Measurements from ENCODE around the gene ZKSCAN8. TPM values are rescaled to one million over a fixed set of nuclear protein-coding genes. Genes with fewer than 3 reads are reported as not detected.

Gene ZKSCAN8
- total RNA-seq, 1 donor from 2014 or later = 29.5 TPM

- no peak for TF ChIP-seq CTCF (IDR thresholded peaks at IDR 0.05; ENCODE audit: unreplicated experiment)
- Mint-ChIP-seq H3K4me1 (ENCODE audit: unreplicated experiment) (no peaks in the 10 kb centered on the region), H3K27me3 (ENCODE audit: unreplicated experiment) (peaks cover 5% of the 10 kb centered on the region), H3K36me3 (ENCODE audit: low read depth, unreplicated experiment) (peaks cover 5% of the 10 kb centered on the region), H3K27ac (ENCODE audit: unreplicated experiment) (no peak overlapping the region), H3K9me3 (ENCODE audit: unreplicated experiment) (no peaks in the 10 kb centered on the region), H3K4me3 (ENCODE audit: unreplicated experiment) (no peak overlapping the region)
- no peak for DNase-seq (ENCODE audit: low spot score)
Observed at GRCh38 chr6:28200020-28200419, 58.3 kb downstream of the ZKSCAN8 start.

- no peaks in the 10 kb centered on the region for H3K9me3 Mint-ChIP-seq (ENCODE audit: unreplicated experiment)
- H3K36me3 Mint-ChIP-seq (ENCODE audit: low read depth, unreplicated experiment) = peaks cover 5% of the 10 kb centered on the region
- H3K4me3 Mint-ChIP-seq (ENCODE audit: unreplicated experiment) = no peak overlapping the region
Observed at GRCh38 chr6:28203201-28203600, 61.5 kb downstream of the ZKSCAN8 start.

GRCh38 chr6:28205879-28206278 lies 64.2 kb downstream of the ZKSCAN8 start:
- Mint-ChIP-seq H3K36me3 (ENCODE audit: low read depth, unreplicated experiment) (no peaks in the 10 kb centered on the region), H3K4me1 (ENCODE audit: unreplicated experiment) (peaks cover 18% of the 10 kb centered on the region), H3K27me3 (ENCODE audit: unreplicated experiment) (peaks cover 9% of the 10 kb centered on the region), H3K9me3 (ENCODE audit: unreplicated experiment) (no peaks in the 10 kb centered on the region), H3K27ac (ENCODE audit: unreplicated experiment) (no peak overlapping the region), H3K4me3 (ENCODE audit: unreplicated experiment) (no peak overlapping the region)
- TF ChIP-seq CTCF (IDR thresholded peaks at IDR 0.05; ENCODE audit: unreplicated experiment) = no peak
- no peak for DNase-seq (ENCODE audit: low spot score)

More at GRCh38 chr6:28203201-28203600, 61.5 kb downstream of the ZKSCAN8 start:
- Mint-ChIP-seq H3K4me1 (ENCODE audit: unreplicated experiment) (peaks cover 9% of the 10 kb centered on the region), H3K27ac (ENCODE audit: unreplicated experiment) (no peak overlapping the region), H3K27me3 (ENCODE audit: unreplicated experiment) (peaks cover 11% of the 10 kb centered on the region)
- TF ChIP-seq CTCF (IDR thresholded peaks at IDR 0.05; ENCODE audit: unreplicated experiment) = no peak
- DNase-seq (ENCODE audit: low spot score) = no peak

GRCh38 chr6:28206527-28206926 lies 64.8 kb downstream of the ZKSCAN8 start:
- no peaks in the 10 kb centered on the region for H3K36me3 Mint-ChIP-seq (ENCODE audit: low read depth, unreplicated experiment)
- no peak for DNase-seq (ENCODE audit: low spot score)
- H3K27ac Mint-ChIP-seq (ENCODE audit: unreplicated experiment) = no peak overlapping the region
- no peak for TF ChIP-seq CTCF (IDR thresholded peaks at IDR 0.05; ENCODE audit: unreplicated experiment)
- peaks cover 18% of the 10 kb centered on the region for H3K4me1 Mint-ChIP-seq (ENCODE audit: unreplicated experiment)
- H3K4me3 Mint-ChIP-seq (ENCODE audit: unreplicated experiment) = peak overlapping the region; percentile 90
- peaks cover 7% of the 10 kb centered on the region for H3K27me3 Mint-ChIP-seq (ENCODE audit: unreplicated experiment)
- no peaks in the 10 kb centered on the region for H3K9me3 Mint-ChIP-seq (ENCODE audit: unreplicated experiment)

GRCh38 chr6:28206928-28207509 lies 65.3 kb downstream of the ZKSCAN8 start:
- H3K36me3 Mint-ChIP-seq (ENCODE audit: low read depth, unreplicated experiment) = no peaks in the 10 kb centered on the region
- TF ChIP-seq CTCF (IDR thresholded peaks at IDR 0.05; ENCODE audit: unreplicated experiment) = no peak
- H3K9me3 Mint-ChIP-seq (ENCODE audit: unreplicated experiment) = no peaks in the 10 kb centered on the region
- H3K4me3 Mint-ChIP-seq (ENCODE audit: unreplicated experiment) = peak overlapping the region; percentile 90
- H3K27ac Mint-ChIP-seq (ENCODE audit: unreplicated experiment) = no peak overlapping the region
- DNase-seq (ENCODE audit: low spot score) = no peak
- H3K4me1 Mint-ChIP-seq (ENCODE audit: unreplicated experiment) = peaks cover 18% of the 10 kb centered on the region
- peaks cover 8% of the 10 kb centered on the region for H3K27me3 Mint-ChIP-seq (ENCODE audit: unreplicated experiment)
